PFSK-1 (cell line): ENCODE results near the gene VMP1.

Experiments used
- FOXP2 ChIP-seq: optimal IDR thresholded peaks from 2 replicates; pipeline ENCODE3; 2011; ENCODE audit warnings: borderline replicate concordance, control low read depth, inconsistent platforms; ENCODE audit not compliant: insufficient read depth; ENCODE audit errors: extremely low read length, extremely low read depth
- POLR2AphosphoS5 ChIP-seq: IDR thresholded peaks from 2 replicates; pipeline ENCODE4 v1.6.1; 2012; ENCODE audit warnings: low read depth, mild to moderate bottlenecking, control low read depth, low read length, moderate library complexity
- REST ChIP-seq, 2 experiments: IDR thresholded peaks; 2 replicates each; pipeline versions ENCODE4 v1.6.1 to v1.8.0; 2011 to 2012; ENCODE audit warnings: low read depth in 2 of 2, low read length in 2 of 2, control low read depth in 1 of 2, inconsistent platforms in 1 of 2, mild to moderate bottlenecking in 1 of 2, moderate library complexity in 1 of 2; ENCODE audit not compliant: insufficient read depth in 1 of 2
- SIN3A ChIP-seq: IDR thresholded peaks from 2 replicates; pipeline ENCODE4 v1.6.1; 2012; ENCODE audit warnings: mild to moderate bottlenecking, low read length, moderate library complexity, borderline replicate concordance; ENCODE audit not compliant: insufficient read depth
- TAF1 ChIP-seq: IDR thresholded peaks from 2 replicates; pipeline ENCODE4 v1.6.1; 2012; ENCODE audit warnings: low read length, control low read depth, borderline replicate concordance; ENCODE audit not compliant: insufficient read depth

The VMP1 gene

GRCh38 chr17:59830846-59831486, 123.5 kb downstream of the VMP1 start:
- no peak for TF ChIP-seq POLR2AphosphoS5
- TF ChIP-seq REST (IDR thresholded peaks at IDR 0.05; ENCODE audit: insufficient read depth in 1 of 2, low read depth in 2 of 2, low read length in 2 of 2), result no peak
- no peak for TF ChIP-seq FOXP2
- no peak for TF ChIP-seq TAF1
- no peak for TF ChIP-seq SIN3A

- TF ChIP-seq FOXP2, result no peak
- TF ChIP-seq TAF1, result no peak
- no peak for TF ChIP-seq POLR2AphosphoS5
- no peak for TF ChIP-seq SIN3A
- no peak for TF ChIP-seq REST (IDR thresholded peaks at IDR 0.05; ENCODE audit: insufficient read depth in 1 of 2, low read depth in 2 of 2, low read length in 2 of 2)
Measured at GRCh38 chr17:59832883-59833379, 125.5 kb downstream of the VMP1 start.

GRCh38 chr17:59837308-59838051, 130.0 kb downstream of the VMP1 start:
- peak; percentile 99 for TF ChIP-seq TAF1
- TF ChIP-seq SIN3A, result peak; percentile 98
- TF ChIP-seq POLR2AphosphoS5, result peak; percentile 98
- TF ChIP-seq FOXP2, result no peak
- peak in 1 of 2 experiments; percentile 62; a peak in 3 of 4 replicates for TF ChIP-seq REST (IDR thresholded peaks at IDR 0.05; ENCODE audit: insufficient read depth in 1 of 2, low read depth in 2 of 2, low read length in 2 of 2)

GRCh38 chr17:59838052-59838916, 130.8 kb downstream of the VMP1 start:
- TF ChIP-seq REST (IDR thresholded peaks at IDR 0.05; ENCODE audit: insufficient read depth in 1 of 2, low read depth in 2 of 2, low read length in 2 of 2), result no peak
- peak; percentile 17; the same call in 1 of the 2 replicates for TF ChIP-seq POLR2AphosphoS5
